Ovary (tissue), 9 donors: ENCODE results near the gene TTC33. TPM values are rescaled to one million over a fixed set of nuclear protein-coding genes. Genes with fewer than 3 reads are reported as not detected.

Experiments used
- DNase-seq, 5 donors: peaks; one replicate each; pipeline ENCODE4 v3.0.0-alpha.2; 2019 to 2020
- H3K27ac ChIP-seq, 2 donors: fragments of 200-600 bp; one replicate each; pipeline versions ENCODE4 v1.5.1 to v1.8.0; 2019 to 2022
- H3K27me3 ChIP-seq: fragments of 200-600 bp; one replicate; pipeline ENCODE4 v1.8.0; 2022
- H3K36me3 ChIP-seq: fragments of 200-600 bp; sonication (generic); one replicate; pipeline ENCODE4 v1.5.1; 2019
- H3K4me1 ChIP-seq: one replicate; pipeline ENCODE4 v1.8.1; 2013; ENCODE audit warnings: mild to moderate bottlenecking, moderate library complexity; ENCODE audit not compliant: insufficient read depth
- H3K4me3 ChIP-seq: fragments of 200-600 bp; sonication (generic); one replicate; pipeline ENCODE4 v1.5.1; 2017
- H3K9me3 ChIP-seq, 2 donors: fragments of 200-600 bp in 1 of 2; sonication (generic) in 1 of 2; one replicate each; pipeline versions ENCODE4 v1.5.1 to v1.8.1; 2013 to 2019; ENCODE audit warnings: mild to moderate bottlenecking in 1 of 2, moderate library complexity in 1 of 2
- EP300 ChIP-seq: sonication (generic); formaldehyde crosslinking; IDR thresholded peaks from one replicate; pipeline ENCODE4 v1.6.1; 2017; ENCODE audit warnings: antibody characterized with exemption
- POLR2A ChIP-seq: fragments of 450-650 bp; IDR thresholded peaks from one replicate; pipeline ENCODE4 v1.6.1; 2017; ENCODE audit warnings: antibody characterized with exemption, mild to moderate bottlenecking, moderate library complexity
- WGBS, 3 donors: extraction: QIAGEN DNeasy Blood & Tissue Kit in 1 of 3; methylation state at CpG; one replicate each; pipeline versions ENCODE4 v1.1.5 to v1.1.7; 2013 to 2017; 5-methylcytosine and 5-hydroxymethylcytosine counted together
- intact Hi-C, 4 donors: fragments of 100-400 bp; cut with DNase I; formaldehyde crosslinking; loops; one replicate each; pipeline versions ENCODE4 v1.11.0 to v1.15.1; 2022 to 2023
- polyA plus RNA-seq, 2 donors: library from polyadenylated mRNA; stranded (reverse); fragments of 200-250 nt in 1 of 2; fragments of 350-450 nt in 1 of 2; fragmentation: Illumina TruSeq in 1 of 2; extraction: RNeasy Lipid Tissue Mini Kit (QIAGEN cat#74804) in 1 of 2; gene quantifications; one replicate each; pipeline ENCODE4 v1.2.3, GENCODE V29; 2013 to 2014
- total RNA-seq, 7 donors: library from RNA; depleted of rRNA in 2 of 7; stranded (reverse); fragments of >200 nt in 2 of 7; fragmentation: NEBNext Ultra II Directional in 3 of 7; extraction: Animal tissue kit (Norgen Biotek cat#: 25700) in 3 of 7; gene quantifications; one replicate each; pipeline versions ENCODE4 v1.1.0 to v1.2.4, GENCODE V29; 2016 to 2023
- TF ChIP-seq, protein P1 (sequence below), 3 donors: fragments of 450-650 bp in 2 of 3; fragments of 200-600 bp in 1 of 3; IDR thresholded peaks; one replicate each; pipeline versions ENCODE4 v1.5.1 to v1.8.0; 2016 to 2022; ENCODE audit warnings: antibody characterized with exemption in 3 of 3, mild to moderate bottlenecking in 1 of 3
- donor health status: DM: no; HTN: no; CAD: no; lungs with moderate emphysema.
- donor health status: DM: no; HTN: no; CAD: no.
- donor health status: Bipolar disorder and iron deficiency.
- donor health status: DM: yes; HTN: yes; CAD: no.
- donor health status: DM: no; HTN: no; CAD: no.
- donor health status: DM: yes; HTN: yes; CAD: no.

The TTC33 gene
- total and polyA plus RNA-seq, 9 donors, result 10.6 to 26.0 (median 18.8) TPM

DNA sequence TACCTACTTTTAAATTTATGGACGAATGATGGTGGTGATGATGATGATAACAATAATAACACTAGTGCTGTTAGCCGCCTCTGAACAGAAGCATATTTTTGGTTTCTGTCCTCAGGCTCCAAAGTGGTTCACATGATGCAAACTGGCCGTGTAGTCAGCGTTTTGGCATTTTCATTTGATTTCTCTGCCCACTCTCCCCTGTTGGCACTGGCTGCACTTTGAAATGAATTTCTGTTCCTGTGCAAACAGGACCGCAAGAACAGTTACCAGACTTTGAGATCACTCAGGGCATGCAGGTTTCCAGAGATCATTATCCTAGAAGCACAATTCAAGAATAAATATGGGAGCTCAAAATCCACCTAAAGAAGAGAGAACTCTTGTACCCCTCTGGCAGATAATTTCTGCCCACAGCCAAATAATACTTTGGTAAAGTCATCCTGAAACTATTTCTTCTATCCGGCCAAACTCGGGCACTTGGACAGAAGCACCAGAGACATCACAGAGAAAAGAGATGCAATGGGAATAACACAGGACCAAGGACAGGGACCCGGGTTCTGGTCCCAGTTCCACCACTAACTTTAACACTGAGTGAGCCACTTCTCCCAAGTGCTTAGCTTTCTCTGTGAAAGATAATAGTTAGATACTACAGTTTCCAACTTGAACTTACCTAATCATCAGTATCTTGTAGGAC is 277.8 kb downstream of the TTC33 start:
- Histone ChIP-seq H3K27me3 (no peaks in the 10 kb centered on the region), H3K36me3 (no peaks in the 10 kb centered on the region), H3K4me3 (no peak overlapping the region), H3K9me3 (no peaks in the 10 kb centered on the region), H3K4me1 (no peaks in the 10 kb centered on the region), H3K27ac (no peak overlapping the region)
- 75 to 76% (median 76%) methylated on average over 8 of the region's 8 CpGs for WGBS, 3 donors
- intact Hi-C loops, result no loop called here
- TF ChIP-seq EP300, result no peak
- no peak for TF ChIP-seq POLR2A
- TF ChIP-seq, protein P1, sequence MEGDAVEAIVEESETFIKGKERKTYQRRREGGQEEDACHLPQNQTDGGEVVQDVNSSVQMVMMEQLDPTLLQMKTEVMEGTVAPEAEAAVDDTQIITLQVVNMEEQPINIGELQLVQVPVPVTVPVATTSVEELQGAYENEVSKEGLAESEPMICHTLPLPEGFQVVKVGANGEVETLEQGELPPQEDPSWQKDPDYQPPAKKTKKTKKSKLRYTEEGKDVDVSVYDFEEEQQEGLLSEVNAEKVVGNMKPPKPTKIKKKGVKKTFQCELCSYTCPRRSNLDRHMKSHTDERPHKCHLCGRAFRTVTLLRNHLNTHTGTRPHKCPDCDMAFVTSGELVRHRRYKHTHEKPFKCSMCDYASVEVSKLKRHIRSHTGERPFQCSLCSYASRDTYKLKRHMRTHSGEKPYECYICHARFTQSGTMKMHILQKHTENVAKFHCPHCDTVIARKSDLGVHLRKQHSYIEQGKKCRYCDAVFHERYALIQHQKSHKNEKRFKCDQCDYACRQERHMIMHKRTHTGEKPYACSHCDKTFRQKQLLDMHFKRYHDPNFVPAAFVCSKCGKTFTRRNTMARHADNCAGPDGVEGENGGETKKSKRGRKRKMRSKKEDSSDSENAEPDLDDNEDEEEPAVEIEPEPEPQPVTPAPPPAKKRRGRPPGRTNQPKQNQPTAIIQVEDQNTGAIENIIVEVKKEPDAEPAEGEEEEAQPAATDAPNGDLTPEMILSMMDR (IDR thresholded peaks at IDR 0.05), result no peak
- DNase-seq, result no peak

DNA sequence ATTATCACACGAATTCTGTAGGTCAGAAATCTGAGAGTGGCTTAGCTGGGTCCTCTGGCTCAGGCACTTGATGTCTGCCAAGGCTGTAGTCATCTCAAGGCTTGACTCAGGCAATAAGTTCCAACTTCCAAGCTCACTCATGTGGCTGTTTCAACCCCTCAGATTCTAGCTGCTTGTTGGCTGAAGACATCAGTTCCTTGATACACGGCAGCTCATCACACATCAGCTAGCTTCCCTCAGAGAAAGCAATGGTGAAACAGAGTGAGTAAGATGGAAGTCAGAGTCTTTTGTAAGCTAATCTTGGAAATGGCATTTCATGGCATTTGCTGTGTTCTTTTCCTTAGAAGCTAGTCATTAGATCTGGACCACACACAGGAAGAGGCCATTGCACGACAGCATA is 280.2 kb downstream of the TTC33 start:
- H3K27ac ChIP-seq, result no peak overlapping the region
- no peak for DNase-seq
- H3K9me3 ChIP-seq, result no peaks in the 10 kb centered on the region
- H3K4me1 ChIP-seq, result no peaks in the 10 kb centered on the region
- H3K4me3 ChIP-seq, result no peak overlapping the region
- no peaks in the 10 kb centered on the region for H3K27me3 ChIP-seq
- intact Hi-C loops, result no loop called here
- H3K36me3 ChIP-seq, result no peaks in the 10 kb centered on the region
- TF ChIP-seq, protein P1 (IDR thresholded peaks at IDR 0.05), result no peak
- TF ChIP-seq EP300 (no peak), POLR2A (no peak)
- 72 to 79% (median 76%) methylated on average over 3 of the region's 3 CpGs for WGBS, 3 donors

DNA sequence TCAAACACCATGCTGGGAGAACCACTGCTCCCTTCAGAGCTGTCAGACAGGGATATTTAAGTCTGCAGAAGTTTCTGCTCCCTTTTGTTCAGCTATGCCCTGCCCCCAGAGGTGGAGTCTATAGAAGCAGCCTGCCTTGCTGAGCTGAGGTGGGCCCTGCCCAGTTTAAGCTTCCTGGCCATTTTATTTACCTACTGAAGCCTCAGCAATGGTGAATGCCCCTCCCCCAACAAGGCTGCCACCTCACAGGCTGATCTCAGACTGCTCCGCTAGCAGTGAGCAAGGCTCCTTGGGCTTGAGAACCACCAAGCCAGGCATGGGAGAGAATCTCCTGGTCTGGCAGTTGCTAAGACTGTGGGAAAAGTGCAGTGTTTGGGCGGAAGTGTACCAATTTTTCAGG is 281.5 kb downstream of the TTC33 start:
- Histone ChIP-seq H3K27me3 (no peaks in the 10 kb centered on the region), H3K4me1 (no peaks in the 10 kb centered on the region), H3K9me3 (no peaks in the 10 kb centered on the region), H3K36me3 (no peaks in the 10 kb centered on the region), H3K27ac (no peak overlapping the region), H3K4me3 (no peak overlapping the region)
- 81 to 91% (median 89%) methylated on average over 2 of the region's 2 CpGs for WGBS, 3 donors
- TF ChIP-seq POLR2A (no peak), EP300 (no peak)
- TF ChIP-seq, protein P1 (IDR thresholded peaks at IDR 0.05), result no peak
- DNase-seq, result no peak
- intact Hi-C loops, result no loop called here

DNA sequence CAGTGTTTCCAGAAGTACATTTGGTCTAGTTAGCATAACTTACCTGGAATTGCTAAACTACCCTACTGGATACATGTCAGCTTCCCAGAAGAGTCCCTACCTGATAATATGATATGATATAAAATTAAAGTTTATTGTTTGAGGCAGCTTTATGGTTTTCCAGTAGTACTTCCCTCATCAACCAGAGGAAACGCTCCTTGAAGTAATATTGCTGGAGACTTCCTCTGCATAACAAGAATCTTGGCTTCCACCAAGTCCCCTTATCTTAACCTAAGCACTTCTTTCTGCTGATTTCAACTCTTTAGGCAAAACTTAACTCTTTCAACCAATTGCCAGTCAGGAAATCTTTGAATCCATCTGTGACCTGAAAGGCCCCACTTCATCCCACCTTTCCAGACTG is 290.3 kb downstream of the TTC33 start:
- 22 to 40% (median 28%) methylated on average over 1 of the region's 1 CpG for WGBS, 3 donors
- DNase-seq, result no peak
- intact Hi-C loops, result no loop called here
- Histone ChIP-seq H3K9me3 (no peaks in the 10 kb centered on the region), H3K4me1 (no peaks in the 10 kb centered on the region), H3K27ac (no peak overlapping the region), H3K27me3 (no peaks in the 10 kb centered on the region), H3K4me3 (no peak overlapping the region), H3K36me3 (no peaks in the 10 kb centered on the region)
- TF ChIP-seq, protein P1 (IDR thresholded peaks at IDR 0.05), result no peak
- TF ChIP-seq POLR2A (no peak), EP300 (no peak)
